ENCODE measurements around the gene FKBP15. TPM values are rescaled to one million over a fixed set of nuclear protein-coding genes. Genes with fewer than 3 reads are reported as not detected.

The FKBP15 gene
- polyA plus RNA-seq, 10 donors: 17.1 to 25.3 (median 20.2) TPM

DNA sequence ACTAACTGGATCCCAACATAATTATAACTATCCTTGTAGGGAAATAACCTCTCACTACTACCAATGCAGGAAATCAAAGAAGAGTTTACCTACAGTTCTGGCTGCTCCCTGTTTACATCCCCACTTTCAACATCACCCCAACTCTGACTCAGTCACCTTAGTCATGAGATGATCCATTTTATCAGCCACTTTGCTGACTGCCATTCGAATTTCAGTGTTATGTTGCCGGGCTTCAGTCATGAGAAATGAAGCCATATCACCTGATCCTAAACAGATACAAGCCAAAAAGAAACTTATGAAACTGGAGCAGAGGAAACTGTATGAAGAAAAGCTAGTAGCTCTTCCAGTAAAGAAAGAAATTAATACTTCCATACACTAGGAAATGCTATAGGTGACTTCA lies 36.5 kb downstream of the FKBP15 start:
- DNase-seq: no peak

DNA sequence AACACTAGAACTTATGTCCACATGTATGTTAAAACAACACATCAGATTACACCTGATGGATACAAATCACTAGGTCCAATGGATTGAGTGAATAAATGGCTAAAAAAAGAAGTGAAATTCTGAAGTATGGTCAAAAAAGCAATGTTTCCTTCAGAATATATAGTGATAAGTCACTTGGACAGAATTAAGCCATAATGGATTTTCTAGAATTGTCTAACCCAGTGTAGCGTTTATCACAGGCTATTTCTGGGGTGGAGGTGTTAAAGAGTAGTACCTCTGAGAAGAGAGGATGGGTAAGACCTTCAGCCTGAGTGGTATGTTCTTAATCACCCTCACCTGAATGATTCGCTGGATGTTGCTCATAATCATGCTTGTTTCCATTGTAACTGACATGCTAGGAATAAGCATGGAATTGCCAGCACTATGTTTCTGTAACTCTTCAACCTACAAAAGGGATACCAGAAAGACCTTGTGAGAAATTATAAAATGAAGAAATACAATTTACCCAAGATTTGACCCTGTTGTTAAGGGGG lies 37.1 kb downstream of the FKBP15 start:
- no peak for DNase-seq

DNA sequence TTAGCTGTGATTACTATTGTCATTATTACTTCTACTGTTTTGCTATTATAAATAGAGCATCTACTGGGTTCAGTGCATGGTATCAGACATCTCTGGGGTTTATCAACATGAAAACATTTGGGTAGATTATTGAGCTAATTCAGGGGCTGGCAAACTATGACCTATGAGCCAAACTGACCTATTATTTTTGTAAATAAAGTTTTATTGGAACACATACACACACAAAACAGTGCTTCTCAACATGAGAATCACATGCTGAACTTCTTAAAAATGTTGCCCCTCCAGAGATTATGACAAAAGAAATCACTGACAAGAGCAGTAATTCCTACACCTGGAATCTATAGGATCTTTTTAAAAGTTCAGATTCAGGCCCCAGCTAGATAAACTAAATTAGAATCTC lies 39.9 kb downstream of the FKBP15 start:
- no peak for DNase-seq

DNA sequence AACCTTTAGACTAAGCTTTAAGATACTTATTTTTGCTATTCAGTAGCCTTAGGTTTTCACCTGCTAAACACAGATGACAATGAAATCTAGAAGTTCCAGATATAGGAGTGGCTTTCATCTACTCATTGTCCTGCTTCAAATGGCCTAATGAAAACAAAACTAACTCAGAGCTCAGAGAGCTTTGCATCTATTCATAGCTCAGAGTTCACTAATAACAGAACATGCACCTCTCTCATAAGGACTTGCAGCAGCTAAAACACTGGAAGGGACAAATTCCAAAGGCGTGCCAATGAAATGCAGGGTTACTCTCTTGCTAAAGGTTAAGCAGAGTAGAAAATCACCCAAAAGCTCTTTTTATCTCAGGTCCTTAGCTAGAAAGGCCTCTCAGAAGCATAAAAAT lies 41.2 kb downstream of the FKBP15 start:
- no peak for DNase-seq

DNA sequence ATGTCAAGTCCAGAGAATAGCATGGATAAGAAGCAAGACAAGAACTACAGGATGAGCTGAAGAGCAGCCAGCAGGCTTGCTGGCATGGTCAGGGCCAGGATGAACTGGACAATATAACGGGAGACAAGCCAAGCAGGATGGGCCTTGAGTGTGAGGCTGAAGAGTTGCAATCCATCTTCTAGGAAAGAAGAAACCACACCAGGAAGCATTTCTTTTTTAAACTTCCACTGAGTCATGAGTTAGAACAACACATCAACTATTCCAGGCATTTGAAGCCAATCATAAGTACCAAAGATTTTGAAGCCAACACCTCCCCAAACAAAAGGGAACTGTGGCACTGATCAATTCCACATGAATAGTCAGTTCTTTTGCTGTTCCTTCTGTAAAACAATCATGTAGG lies 43.0 kb downstream of the FKBP15 start:
- DNase-seq: no peak

DNA sequence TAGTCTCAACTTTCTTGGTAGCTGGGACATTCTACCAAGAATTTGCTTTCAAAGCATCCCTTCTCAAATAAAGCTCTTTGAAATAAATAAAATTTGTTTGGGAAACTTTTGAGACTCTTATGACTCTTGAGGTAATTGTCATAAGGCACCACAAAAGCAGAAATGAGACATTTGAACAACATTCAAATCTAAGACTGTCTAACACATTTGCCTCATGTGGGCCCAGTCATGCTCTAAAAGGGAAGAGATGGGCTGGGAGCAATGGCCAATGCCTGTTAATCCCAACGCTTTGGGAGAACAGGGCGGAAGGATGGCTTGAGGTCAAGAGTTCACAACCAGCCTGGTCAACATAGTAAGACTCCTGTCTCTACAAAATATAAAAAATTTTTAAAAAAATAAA lies 43.8 kb downstream of the FKBP15 start:
- DNase-seq: no peak

DNA sequence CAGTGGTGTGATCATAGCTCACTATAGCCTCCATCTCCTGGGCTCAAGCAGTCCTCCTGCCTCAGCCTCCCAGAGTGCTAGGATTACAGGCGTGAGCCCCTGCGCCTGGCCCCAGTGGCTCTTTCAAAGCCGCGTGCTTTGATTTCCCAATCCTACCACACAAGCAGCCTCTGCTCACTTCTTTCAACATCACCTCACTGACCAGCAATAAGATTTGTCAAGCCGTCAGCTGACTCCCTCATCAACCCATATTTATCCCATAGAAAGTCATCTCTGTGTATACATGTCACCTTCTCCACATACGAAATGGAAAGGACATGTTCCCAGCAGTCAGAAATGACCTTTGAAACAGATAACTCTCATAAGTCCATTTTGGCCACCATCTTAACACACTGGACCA lies 44.3 kb downstream of the FKBP15 start:
- no peak for DNase-seq

DNA sequence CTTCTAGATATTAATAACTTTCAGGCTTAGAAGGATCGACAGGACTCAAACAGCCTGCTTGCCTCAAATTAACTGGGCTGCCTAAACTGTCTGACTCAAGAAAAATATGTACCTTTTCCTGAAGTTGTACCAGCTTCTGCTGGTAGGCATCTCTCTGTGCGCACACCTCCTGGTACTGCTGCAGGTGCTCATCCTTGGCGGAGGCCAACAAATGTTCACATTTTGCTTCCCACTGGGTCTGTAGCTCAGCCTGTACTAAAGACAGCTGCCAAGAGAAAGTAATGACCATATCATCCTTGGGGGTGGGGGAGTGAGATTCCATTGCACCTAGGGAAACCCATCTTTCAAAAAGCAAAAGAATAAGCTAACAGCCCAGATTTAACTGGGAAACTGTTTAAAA lies 47.7 kb downstream of the FKBP15 start:
- DNase-seq: no peak

DNA sequence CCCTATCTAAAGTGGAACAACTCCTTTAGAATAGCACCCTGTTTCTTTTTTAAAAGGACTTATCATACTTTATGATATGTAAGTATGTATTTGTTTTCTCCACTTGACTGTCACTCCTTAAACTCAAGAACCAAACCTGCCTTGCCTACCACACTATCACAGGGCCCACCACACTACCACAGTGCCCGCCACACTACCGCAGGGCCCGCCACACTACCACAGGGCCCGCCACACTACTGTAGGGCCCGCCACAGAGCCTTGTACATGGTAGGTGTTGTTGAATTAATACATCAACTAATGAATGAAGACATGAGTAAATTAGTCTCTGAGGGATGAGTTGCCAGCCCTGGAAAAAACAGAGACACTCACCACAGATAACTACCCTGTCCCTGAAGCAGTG lies 52.3 kb downstream of the FKBP15 start:
- DNase-seq: no peak

DNA sequence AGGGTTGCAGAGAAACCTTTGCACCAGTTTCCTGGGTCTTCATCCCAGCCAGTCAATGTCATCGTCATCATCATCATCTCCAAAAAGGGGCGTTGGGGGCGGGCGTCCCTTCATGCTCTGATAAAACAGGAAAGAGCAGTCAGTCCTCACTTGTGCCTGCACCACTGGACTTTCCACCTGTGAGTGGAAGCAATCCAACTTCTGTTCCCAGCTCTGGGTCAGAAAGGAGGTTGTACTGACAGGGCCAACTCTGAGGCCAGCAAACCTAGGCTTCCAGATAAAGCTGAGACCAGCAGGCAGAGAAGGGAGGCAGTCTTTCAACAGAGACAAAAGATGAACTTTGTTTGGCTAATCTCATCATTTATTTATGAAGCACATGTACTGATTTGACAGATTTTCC lies 55.0 kb downstream of the FKBP15 start:
- DNase-seq: no peak

DNA sequence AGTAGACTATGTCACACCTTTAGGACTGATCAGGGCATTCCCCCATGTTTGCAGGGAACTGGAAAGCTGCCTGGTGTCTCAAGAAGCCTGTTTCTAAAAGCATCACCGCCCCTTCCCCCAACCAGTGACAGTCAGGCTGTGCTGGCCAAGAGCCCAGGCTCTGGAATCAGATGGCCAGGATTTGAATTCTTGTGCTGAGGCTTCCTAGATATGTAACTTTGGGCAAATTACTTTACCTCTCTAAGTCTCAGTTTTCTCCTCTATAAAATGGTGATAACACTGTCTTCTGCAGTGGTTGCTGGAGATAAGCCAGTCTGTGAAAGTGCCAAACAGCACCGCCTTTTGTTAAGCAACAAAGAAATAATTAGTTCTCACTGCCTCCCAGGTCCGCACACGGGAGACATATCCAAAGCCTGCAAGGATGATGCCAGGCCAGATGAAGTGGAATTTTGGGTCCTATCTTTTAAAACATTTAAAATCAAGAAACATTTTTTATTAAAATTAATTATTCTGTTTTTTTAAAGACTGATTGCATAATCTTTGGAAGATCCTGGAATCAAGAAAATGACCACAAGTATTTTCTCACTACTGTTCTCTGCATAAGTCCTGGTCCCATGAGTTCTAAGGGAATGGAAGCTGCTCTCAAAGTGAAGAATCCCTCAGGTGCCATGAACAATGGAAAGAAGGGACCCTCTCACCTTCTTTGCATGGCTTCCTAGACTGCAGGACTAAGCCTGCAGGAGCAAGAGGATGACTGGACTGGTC lies 56.4 kb downstream of the FKBP15 start:
- peak in 1 of 3 donors; percentile 9 for DNase-seq

DNA sequence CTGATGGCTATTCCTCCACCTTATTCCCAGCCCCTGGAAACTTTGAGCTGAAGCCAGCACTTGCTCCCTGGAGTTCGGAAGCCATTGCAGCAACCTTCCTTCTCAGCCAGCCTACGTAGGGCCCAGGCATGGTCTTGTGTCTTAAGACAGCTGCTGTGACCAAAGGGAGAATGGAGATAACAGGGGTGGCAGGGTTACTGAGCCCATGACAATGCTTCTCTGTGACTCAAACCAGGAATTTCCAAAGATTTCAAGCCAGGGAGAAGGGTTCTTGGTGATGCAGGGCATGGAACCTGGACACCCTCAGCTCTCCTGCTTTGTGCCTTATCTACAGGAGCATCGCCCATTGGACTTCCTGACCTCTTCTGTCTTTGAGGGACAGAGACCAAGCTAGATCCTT lies 58.1 kb downstream of the FKBP15 start:
- DNase-seq: no peak

DNA sequence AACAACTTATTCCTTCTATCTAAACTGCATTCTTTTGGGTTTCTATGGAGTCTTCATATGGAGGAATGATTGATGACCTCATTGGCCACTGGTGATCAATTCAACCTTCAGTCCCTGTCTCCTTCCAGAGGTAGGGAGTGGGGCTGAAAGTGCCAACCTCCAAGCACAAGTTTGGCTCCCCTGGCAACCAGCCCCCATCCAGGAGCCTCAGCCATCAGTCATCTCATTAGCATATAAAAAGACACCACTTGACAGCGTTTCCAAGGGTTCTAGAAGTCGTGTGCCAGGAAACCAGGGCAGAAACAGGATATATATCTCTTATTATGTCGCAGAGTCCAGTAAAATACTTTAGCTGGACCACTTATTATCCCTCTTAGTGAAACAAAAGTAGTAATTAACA lies 60.5 kb downstream of the FKBP15 start:
- DNase-seq: no peak

DNA sequence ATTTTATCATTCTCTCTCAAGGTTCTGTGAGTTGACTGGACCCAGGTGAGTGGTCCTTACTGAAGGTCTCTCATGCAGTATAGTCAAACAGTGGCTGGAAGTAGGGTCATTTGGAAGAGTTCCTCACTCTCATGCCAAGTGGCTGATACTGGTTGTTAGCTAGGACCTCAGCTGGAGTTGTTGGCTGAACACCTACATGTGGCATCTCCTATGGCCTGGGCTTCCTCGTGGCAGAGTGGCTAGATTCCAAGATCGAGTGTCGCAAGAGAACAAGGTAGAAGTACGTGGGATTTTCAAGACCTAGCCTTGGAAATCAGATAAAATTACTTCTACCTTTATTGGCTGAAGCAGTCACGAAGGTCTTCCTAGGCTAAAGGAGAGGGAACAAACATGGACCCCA lies 62.6 kb downstream of the FKBP15 start:
- no peak for DNase-seq

DNA sequence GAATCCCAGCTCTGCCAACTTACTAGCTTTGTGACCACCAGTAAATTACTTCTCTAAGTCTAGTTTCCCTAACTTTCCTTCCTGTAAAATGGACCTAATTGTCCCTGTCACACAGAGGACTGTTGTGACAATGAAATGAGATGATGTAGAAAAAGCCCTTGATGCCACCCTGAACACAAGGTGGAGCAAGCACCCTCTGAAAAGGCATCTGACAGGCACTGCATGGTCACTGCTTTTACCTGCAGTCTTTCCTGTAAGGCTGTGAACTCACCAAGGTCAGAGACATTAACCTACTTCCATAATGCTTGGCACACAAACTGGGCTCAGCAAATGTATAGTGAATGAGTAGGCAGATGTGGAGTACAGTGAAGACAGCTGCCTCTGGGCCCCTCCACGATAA lies 64.2 kb downstream of the FKBP15 start:
- DNase-seq: no peak

DNA sequence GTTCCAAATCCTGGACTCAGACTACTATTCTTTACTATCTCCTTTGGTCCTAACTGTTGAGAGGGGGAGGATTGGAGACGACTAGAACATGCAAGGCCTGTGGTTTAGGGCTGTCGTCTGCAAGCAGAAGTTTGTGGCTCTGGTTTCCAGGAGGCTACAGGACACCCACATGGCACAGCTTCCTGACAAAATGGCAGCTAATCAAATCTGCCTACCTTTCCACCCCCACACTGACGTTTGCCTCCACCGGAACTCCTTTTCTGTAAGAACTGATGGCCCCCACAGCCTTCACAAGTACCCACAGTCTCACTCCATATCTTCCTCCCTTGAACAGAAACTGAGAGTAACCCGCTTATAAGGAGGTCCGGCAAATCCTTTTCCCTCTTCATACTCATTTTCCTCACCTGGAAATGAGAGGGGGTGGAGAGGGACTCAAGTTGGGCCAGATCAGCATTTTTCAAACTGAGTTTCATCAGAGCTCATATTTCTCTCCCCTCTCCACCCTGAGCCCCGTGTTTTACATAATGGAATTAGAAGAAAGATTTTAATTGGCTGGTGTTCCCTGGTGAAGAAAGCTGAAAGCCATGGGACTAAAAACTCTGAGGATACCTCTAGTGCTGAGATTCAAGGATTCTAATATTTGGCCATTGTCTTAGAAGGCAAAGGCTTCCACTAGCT lies 65.0 kb downstream of the FKBP15 start:
- DNase-seq: no peak

DNA sequence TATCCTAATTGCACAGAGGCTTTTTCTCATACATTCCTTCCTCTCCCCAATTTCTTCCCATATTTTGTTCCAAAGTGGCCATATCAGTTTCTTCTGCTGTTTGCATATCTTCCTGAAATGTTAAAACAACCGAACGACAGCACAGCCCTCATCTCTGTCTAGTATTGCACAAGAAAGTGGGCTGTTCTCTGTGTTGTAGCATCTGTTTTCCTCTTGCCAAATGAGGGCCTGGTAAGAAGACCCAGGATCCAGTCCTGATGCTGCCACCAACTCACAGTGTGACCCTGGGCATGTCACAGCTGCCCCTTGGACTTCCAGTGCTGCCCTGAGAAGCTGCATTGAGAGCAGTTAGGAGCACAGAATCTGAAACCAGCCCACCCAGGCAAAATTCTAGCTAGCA lies 66.1 kb downstream of the FKBP15 start:
- no peak for DNase-seq

DNA sequence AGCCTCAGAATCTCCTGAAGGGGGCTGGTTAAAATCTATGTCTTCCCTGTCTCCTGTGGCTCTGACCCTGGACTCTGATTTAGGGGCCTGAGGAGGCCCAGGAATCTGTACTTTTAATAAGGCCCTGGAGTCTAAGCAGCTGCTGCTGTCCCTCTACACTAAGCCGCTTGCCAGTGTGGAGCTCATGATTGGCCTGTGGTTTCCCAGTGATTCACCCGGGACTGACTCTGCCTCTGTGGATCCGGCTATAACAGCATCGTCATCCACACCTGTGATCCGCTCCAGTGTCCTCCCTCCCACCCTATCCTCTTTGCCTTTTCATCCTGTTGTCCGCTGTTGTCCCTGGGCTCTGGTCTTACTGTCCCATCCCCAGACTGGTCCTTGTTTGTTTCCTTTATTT lies 66.6 kb downstream of the FKBP15 start:
- DNase-seq: peak; percentile 23 to 48 (median 23)

DNA sequence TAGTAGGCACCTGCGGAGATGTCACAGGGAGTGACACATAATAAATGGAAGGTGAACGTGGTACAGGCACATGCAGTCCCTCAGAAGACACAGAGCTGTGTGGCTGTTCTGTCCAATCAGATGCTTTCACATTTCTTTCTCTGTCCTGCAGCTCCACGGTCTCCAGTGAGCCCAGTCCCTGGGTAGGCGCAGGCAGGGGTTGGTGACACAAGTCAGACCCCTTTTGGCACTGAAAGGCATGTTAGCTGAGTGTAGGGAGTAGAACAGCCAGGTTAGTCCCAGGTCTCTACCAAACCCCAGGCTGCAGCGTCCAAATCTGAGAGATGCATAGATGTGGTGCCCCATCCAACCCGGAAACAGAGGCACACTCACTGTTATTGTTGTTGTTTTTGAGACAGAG lies 67.5 kb downstream of the FKBP15 start:
- DNase-seq: no peak

DNA sequence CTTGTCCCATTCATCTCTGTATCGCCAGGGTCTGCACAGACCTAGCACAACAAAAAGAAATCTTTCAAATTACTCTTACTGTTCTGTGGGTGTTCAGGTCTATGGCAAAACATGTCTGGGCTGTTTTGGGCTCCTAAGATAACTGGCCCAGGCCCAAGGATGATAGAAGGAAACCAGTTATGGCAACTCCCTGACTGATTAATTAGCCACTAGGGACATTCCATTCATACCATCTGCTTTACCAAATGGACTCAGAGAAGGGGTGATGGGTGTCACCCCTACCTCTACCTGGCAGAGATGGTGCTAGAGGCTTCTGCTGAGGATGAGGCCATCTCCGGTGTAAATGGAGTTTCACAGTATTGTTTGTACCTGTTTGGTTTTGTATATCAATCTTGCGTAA lies 68.4 kb downstream of the FKBP15 start:
- DNase-seq: no peak

DNA sequence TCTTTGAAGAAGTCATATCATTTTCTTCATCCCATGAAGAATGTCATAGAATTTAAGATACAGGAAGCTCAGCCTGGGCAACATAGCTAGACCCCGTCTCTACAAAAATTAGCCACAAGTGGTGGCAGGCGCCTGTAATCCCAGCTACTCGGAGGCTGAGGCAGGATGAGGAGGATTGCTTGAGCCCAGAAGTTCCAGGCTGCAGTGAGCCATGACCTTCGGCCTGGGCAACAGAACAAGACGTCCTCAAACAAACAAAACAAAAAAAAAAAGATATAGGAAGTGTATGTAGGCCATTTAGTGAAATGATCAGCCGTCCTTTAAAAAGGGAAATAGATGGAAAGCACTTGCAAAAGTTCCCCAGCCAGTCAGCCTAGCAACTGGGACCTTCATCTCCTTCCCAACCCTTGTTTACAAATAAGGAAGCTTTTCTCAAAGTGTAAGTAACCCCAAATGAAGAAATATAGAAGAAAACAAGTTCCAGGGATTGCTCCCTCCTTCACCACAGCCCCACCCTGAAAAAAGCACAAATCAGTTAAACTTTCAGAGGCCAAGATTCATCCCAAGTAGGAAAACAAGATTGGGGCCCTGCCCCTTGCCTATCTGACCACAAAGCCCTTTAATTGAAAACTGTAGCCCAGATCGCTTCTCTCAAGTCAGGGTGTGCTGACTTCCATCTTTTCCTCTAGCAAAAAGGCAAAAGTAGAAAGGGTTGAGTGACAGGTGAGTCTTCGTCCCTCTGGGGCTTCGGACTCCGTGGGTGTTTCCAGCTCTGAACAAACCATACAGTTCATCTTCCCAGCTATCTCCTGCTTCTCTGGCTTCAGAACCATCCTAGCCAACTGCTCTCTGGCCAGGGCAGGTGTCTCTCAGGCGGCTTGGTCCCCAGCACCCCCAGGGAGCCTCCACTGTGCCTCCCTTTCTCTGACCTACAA lies 69.1 kb downstream of the FKBP15 start:
- peak in 1 of 3 donors; percentile 28 for DNase-seq

Measured in muscle of back (tissue), 11 donors.